MCF 10A (cell line): Measurements from ENCODE around the gene RRP1B. TPM values are rescaled to one million over a fixed set of nuclear protein-coding genes. Genes with fewer than 3 reads are reported as not detected.

Experiments
- BruUV-seq: library from RNA; stranded (reverse); fragments of 400-500 nt; replicated peaks from 2 replicates; lab custom pipeline; 2021; lab: Mats Ljungman, UMichigan
- CTCF ChIA-PET: fragments of 300-600 bp; sonication (Branson Sonifier 250); formaldehyde crosslinking; extraction: SDS; loops from one replicate; lab custom pipeline; 2021; ENCODE audit warnings: antibody characterized with exemption, inconsistent platforms; lab: Yijun Ruan, JAX
- POLR2A ChIA-PET: fragments of 300-600, 350-650 bp; sonication (Branson Sonifier 250); formaldehyde crosslinking; extraction: SDS; loops from one replicate; lab custom pipeline; 2020; ENCODE audit warnings: antibody characterized with exemption, inconsistent platforms; lab: Yijun Ruan, JAX
- DNase-seq: peaks from one replicate; pipeline ENCODE4 v3.0.0-alpha.2; 2018; ENCODE audit not compliant: unreplicated experiment
- H3K27ac Mint-ChIP-seq: one replicate; pipeline ENCODE4 v1.8.0; 2022; ENCODE audit warnings: mild to moderate bottlenecking, low read depth, mixed read lengths; ENCODE audit not compliant: unreplicated experiment
- H3K27me3 Mint-ChIP-seq: one replicate; pipeline ENCODE4 v1.8.0; 2022; ENCODE audit warnings: mixed read lengths; ENCODE audit not compliant: insufficient read depth, unreplicated experiment
- H3K36me3 Mint-ChIP-seq: one replicate; pipeline ENCODE4 v1.8.0; 2022; ENCODE audit warnings: mild to moderate bottlenecking, moderate library complexity, mixed read lengths; ENCODE audit not compliant: insufficient read depth, unreplicated experiment
- H3K4me1 Mint-ChIP-seq: one replicate; pipeline ENCODE4 v1.8.0; 2022; ENCODE audit warnings: mixed read lengths; ENCODE audit not compliant: insufficient read depth, unreplicated experiment
- H3K4me3 Mint-ChIP-seq: one replicate; pipeline ENCODE4 v1.8.0; 2022; ENCODE audit warnings: mild to moderate bottlenecking, moderate library complexity, mixed read lengths; ENCODE audit not compliant: unreplicated experiment
- H3K9me3 Mint-ChIP-seq: one replicate; pipeline ENCODE4 v1.8.0; 2022; ENCODE audit warnings: mixed read lengths; ENCODE audit not compliant: unreplicated experiment
- CTCF ChIP-seq: fragments of 200-600 bp; IDR thresholded peaks from one replicate; pipeline ENCODE4 v1.8.0; 2022; ENCODE audit warnings: antibody characterized with exemption, mild to moderate bottlenecking; ENCODE audit not compliant: unreplicated experiment
- intact Hi-C: fragments of 100-400 bp; cut with micrococcal nuclease; formaldehyde crosslinking; loops from 2 replicates; pipeline ENCODE4 v1.14.1; 2022
- total RNA-seq: library from RNA; stranded (reverse); gene quantifications from 2 replicates; pipeline ENCODE4 v1.2.3, GENCODE V29; 2022

The RRP1B gene
- total RNA-seq, 1 experiment from 2014 or later = 39.8 TPM

GRCh38 chr21:43733060-43733459 lies 73.7 kb downstream of the RRP1B start:
- intact Hi-C loops = no loop called here
- Mint-ChIP-seq H3K4me3 (no peak overlapping the region), H3K27ac (no peak overlapping the region), H3K4me1 (peaks cover 40% of the 10 kb centered on the region), H3K36me3 (peaks cover 64% of the 10 kb centered on the region), H3K27me3 (no peaks in the 10 kb centered on the region), H3K9me3 (no peaks in the 10 kb centered on the region)
- ChIA-PET POLR2A (interaction anchor here (0.6 to 1.5 kb wide), 6 partner anchors 7 to 35 kb away, joined by 3 to 7 read pairs (median 4); partner anchors contain the start of gene PDXK), CTCF (no interaction called here)
- no peak for TF ChIP-seq CTCF
- BruUV-seq = no TSS peak
- DNase-seq = no peak

GRCh38 chr21:43733529-43734071 lies 74.2 kb downstream of the RRP1B start:
- no peaks in the 10 kb centered on the region for H3K27me3 Mint-ChIP-seq
- H3K4me3 Mint-ChIP-seq = peak overlapping the region; percentile 15
- BruUV-seq = no TSS peak
- H3K9me3 Mint-ChIP-seq = no peaks in the 10 kb centered on the region
- POLR2A ChIA-PET = interaction anchor here (0.6 to 1.5 kb wide), 9 partner anchors 8 to 1002 kb away, joined by 3 to 7 read pairs (median 4); partner anchors contain the start of genes HSF2BP, PDXK and RRP1B
- peaks cover 65% of the 10 kb centered on the region for H3K36me3 Mint-ChIP-seq
- peaks cover 35% of the 10 kb centered on the region for H3K4me1 Mint-ChIP-seq
- H3K27ac Mint-ChIP-seq = peak overlapping the region; percentile 44
- no peak for TF ChIP-seq CTCF
- CTCF ChIA-PET = no interaction called here
- intact Hi-C loops = no loop called here
- peak; percentile 44 for DNase-seq

- Mint-ChIP-seq H3K4me3 (peak overlapping the region; percentile 15), H3K4me1 (peaks cover 29% of the 10 kb centered on the region), H3K27ac (peak overlapping the region; percentile 44), H3K36me3 (peaks cover 64% of the 10 kb centered on the region), H3K9me3 (no peaks in the 10 kb centered on the region), H3K27me3 (no peaks in the 10 kb centered on the region)
- intact Hi-C loops = no loop called here
- BruUV-seq = no TSS peak
- ChIA-PET CTCF (no interaction called here), POLR2A (interaction anchor here (0.6 to 1.5 kb wide), 10 partner anchors 9 to 1002 kb away, joined by 3 to 7 read pairs (median 4); partner anchors contain the start of genes HSF2BP, PDXK and RRP1B)
- peak; percentile 46 for DNase-seq
- TF ChIP-seq CTCF = no peak
Measured at GRCh38 chr21:43734131-43734927, 75.0 kb downstream of the RRP1B start.

GRCh38 chr21:43734928-43735229 lies 75.5 kb downstream of the RRP1B start:
- TF ChIP-seq CTCF = no peak
- H3K4me1 Mint-ChIP-seq = peaks cover 31% of the 10 kb centered on the region
- DNase-seq = no peak
- H3K27ac Mint-ChIP-seq = no peak overlapping the region
- H3K4me3 Mint-ChIP-seq = no peak overlapping the region
- H3K27me3 Mint-ChIP-seq = no peaks in the 10 kb centered on the region
- H3K9me3 Mint-ChIP-seq = no peaks in the 10 kb centered on the region
- ChIA-PET CTCF (interaction anchor here (0.6 kb wide), 1 partner anchor 1821 kb away, joined by 3 read pairs; no protein-coding TSS in a partner anchor), POLR2A (interaction anchor here (0.8 to 1.5 kb wide), 6 partner anchors 22 to 75 kb away, joined by 3 to 7 read pairs (median 4); partner anchors contain the start of genes HSF2BP and RRP1B)
- BruUV-seq = no TSS peak
- H3K36me3 Mint-ChIP-seq = peaks cover 61% of the 10 kb centered on the region
- intact Hi-C loops = no loop called here
